Measurements from ENCODE around the gene NTM. TPM values are rescaled to one million over a fixed set of nuclear protein-coding genes. Genes with fewer than 3 reads are reported as not detected.

The NTM gene
- total RNA-seq, 1 experiment from 2014 or later: 16.4 TPM

DNA sequence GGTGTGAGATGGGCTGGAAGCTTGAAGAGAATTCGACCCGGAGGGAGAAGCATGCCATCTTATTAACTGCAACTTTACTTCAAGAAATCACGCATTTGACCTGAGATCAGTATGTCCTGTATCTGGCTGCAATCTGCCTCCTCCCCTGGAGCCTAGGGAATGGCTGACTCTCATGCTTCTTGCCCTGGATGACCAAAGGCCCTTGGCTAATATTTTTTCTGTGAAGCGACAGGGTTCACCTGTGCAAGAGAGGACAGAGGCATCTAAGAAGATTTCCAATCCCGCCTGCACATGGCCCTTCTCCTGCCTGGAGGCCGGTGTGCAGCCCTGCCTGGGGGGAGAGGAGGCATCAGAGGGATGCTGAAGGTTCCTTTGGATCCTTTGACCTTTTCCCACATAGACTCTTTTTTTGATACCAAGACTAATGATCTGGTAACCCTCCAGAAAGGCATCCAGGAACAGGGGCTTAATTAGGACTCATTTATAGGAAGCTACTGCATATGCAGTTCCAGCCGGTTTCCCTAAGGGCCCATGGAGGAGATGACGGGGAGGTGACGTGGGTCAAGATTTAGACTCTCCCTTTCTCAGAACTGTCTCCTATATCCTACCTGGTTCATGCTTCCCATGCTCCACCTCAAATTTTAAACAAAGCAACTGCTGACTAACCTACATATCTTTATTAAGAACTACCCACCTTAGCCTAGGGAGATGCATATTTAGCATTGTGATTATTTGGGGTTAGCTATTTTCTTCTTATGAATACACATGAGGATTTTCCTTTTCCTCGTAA is 50.8 kb downstream of the NTM start:
- DNase-seq (ENCODE audit: low spot score) (no peak), ATAC-seq (no peak)
- Mint-ChIP-seq H3K4me1 (peaks cover 8% of the 10 kb centered on the region; the same call in 1 of the 2 replicates), H3K27me3 (ENCODE audit: low read depth) (no peaks in the 10 kb centered on the region), H3K9me3 (no peaks in the 10 kb centered on the region), H3K4me3 (no peak overlapping the region), H3K27ac (no peak overlapping the region), H3K36me3 (no peaks in the 10 kb centered on the region)
- ChIA-PET CTCF (no interaction called here), POLR2A (no interaction called here)
- TF ChIP-seq, protein P1, sequence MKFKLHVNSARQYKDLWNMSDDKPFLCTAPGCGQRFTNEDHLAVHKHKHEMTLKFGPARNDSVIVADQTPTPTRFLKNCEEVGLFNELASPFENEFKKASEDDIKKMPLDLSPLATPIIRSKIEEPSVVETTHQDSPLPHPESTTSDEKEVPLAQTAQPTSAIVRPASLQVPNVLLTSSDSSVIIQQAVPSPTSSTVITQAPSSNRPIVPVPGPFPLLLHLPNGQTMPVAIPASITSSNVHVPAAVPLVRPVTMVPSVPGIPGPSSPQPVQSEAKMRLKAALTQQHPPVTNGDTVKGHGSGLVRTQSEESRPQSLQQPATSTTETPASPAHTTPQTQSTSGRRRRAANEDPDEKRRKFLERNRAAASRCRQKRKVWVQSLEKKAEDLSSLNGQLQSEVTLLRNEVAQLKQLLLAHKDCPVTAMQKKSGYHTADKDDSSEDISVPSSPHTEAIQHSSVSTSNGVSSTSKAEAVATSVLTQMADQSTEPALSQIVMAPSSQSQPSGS (CRISPR knock-in tag; IDR thresholded peaks at IDR 0.05; ENCODE audit: borderline replicate concordance, low read depth): no peak
- no peak for TF ChIP-seq ESRRA (CRISPR knock-in tag; IDR thresholded peaks at IDR 0.05; ENCODE audit: borderline replicate concordance)
- TF ChIP-seq ZNF219 (CRISPR knock-in tag; IDR thresholded peaks at IDR 0.05; ENCODE audit: borderline replicate concordance): no peak
- TF ChIP-seq, protein P2, sequence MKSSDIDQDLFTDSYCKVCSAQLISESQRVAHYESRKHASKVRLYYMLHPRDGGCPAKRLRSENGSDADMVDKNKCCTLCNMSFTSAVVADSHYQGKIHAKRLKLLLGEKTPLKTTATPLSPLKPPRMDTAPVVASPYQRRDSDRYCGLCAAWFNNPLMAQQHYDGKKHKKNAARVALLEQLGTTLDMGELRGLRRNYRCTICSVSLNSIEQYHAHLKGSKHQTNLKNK (CRISPR knock-in tag; IDR thresholded peaks at IDR 0.05): no peak

DNA sequence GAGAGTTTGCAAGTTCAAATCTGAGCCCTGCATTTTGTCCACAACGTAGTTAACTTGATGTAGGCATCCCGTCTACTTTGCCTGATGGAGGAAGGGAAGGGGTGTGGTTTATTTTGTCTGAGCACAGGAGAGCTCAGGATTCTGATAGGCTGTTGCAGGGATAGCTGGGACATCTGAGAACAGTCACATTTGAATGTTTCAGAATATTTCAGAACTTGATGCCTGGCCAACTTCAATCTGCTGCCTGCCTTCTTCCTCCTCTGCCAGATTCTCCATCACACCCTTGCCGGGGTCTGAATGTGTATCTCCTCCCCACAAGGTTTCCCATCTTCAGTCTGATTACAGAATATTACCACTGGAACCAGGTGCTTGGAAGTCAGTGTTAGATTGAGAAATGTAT is 51.6 kb downstream of the NTM start:
- CTCF ChIA-PET: no interaction called here
- Mint-ChIP-seq H3K4me1 (peaks cover 8% of the 10 kb centered on the region; the same call in 1 of the 2 replicates), H3K27me3 (ENCODE audit: low read depth) (no peaks in the 10 kb centered on the region), H3K27ac (no peak overlapping the region), H3K9me3 (no peaks in the 10 kb centered on the region), H3K36me3 (no peaks in the 10 kb centered on the region), H3K4me3 (no peak overlapping the region)
- DNase-seq (ENCODE audit: low spot score) (no peak), ATAC-seq (peak; percentile 24; the same call in 1 of the 2 replicates)
- TF ChIP-seq ZNF263 (CRISPR knock-in tag; IDR thresholded peaks at IDR 0.05; ENCODE audit: low read depth) (no peak), TEAD4 (CRISPR knock-in tag; IDR thresholded peaks at IDR 0.05) (no peak), CREB1 (CRISPR knock-in tag; IDR thresholded peaks at IDR 0.05) (no peak), ZNF671 (CRISPR knock-in tag; IDR thresholded peaks at IDR 0.05) (no peak), MXD4 (CRISPR knock-in tag; IDR thresholded peaks at IDR 0.05; ENCODE audit: borderline replicate concordance) (no peak), TP53 (CRISPR knock-in tag; IDR thresholded peaks at IDR 0.05) (no peak), NFE2L1 (CRISPR knock-in tag; IDR thresholded peaks at IDR 0.05) (no peak), ZBTB21 (CRISPR knock-in tag; IDR thresholded peaks at IDR 0.05; ENCODE audit: borderline replicate concordance) (no peak)
- TF ChIP-seq, protein P3, sequence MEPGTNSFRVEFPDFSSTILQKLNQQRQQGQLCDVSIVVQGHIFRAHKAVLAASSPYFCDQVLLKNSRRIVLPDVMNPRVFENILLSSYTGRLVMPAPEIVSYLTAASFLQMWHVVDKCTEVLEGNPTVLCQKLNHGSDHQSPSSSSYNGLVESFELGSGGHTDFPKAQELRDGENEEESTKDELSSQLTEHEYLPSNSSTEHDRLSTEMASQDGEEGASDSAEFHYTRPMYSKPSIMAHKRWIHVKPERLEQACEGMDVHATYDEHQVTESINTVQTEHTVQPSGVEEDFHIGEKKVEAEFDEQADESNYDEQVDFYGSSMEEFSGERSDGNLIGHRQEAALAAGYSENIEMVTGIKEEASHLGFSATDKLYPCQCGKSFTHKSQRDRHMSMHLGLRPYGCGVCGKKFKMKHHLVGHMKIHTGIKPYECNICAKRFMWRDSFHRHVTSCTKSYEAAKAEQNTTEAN (CRISPR knock-in tag; IDR thresholded peaks at IDR 0.05): no peak
- TF ChIP-seq, protein P4, sequence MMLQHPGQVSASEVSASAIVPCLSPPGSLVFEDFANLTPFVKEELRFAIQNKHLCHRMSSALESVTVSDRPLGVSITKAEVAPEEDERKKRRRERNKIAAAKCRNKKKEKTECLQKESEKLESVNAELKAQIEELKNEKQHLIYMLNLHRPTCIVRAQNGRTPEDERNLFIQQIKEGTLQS (CRISPR knock-in tag; conservative IDR thresholded peaks at IDR 0.05): no peak
- POLR2A ChIA-PET: no interaction called here

DNA sequence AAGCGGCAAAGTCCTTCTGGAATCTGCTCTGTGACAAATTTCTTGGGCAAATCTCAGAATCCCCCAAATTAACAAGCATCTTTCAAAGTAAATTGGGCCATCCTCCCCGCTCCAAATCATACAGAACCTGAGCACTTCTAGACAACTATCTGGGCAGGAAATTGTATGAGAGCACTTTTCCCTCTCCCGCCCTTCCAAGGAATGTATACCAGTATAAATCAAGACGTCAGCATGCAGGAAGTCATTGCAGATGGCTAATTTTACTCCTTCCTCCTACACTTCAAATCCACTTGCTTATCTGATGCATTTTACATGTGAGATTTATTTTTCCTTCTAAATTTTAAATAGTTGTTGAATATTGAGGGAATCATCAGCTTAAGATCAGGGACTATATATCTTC is 52.1 kb downstream of the NTM start:
- CTCF ChIA-PET: interaction anchor here (1.2 kb wide), 1 partner anchor 358 kb away, joined by 3 read pairs; no protein-coding TSS in a partner anchor
- Mint-ChIP-seq H3K27me3 (ENCODE audit: low read depth) (no peaks in the 10 kb centered on the region), H3K9me3 (no peaks in the 10 kb centered on the region), H3K36me3 (no peaks in the 10 kb centered on the region), H3K27ac (no peak overlapping the region), H3K4me3 (no peak overlapping the region), H3K4me1 (peaks cover 8% of the 10 kb centered on the region; the same call in 1 of the 2 replicates)
- POLR2A ChIA-PET: no interaction called here
- DNase-seq (ENCODE audit: low spot score) (no peak), ATAC-seq (no peak)
- TF ChIP-seq NFE2L1 (CRISPR knock-in tag; IDR thresholded peaks at IDR 0.05): no peak
- TF ChIP-seq GRHL2 (CRISPR knock-in tag; IDR thresholded peaks at IDR 0.05; ENCODE audit: insufficient replicate concordance, severe bottlenecking): no peak
- no peak for TF ChIP-seq NR3C1 (CRISPR knock-in tag; conservative IDR thresholded peaks at IDR 0.05; ENCODE audit: low read depth)
- TF ChIP-seq, protein P5, sequence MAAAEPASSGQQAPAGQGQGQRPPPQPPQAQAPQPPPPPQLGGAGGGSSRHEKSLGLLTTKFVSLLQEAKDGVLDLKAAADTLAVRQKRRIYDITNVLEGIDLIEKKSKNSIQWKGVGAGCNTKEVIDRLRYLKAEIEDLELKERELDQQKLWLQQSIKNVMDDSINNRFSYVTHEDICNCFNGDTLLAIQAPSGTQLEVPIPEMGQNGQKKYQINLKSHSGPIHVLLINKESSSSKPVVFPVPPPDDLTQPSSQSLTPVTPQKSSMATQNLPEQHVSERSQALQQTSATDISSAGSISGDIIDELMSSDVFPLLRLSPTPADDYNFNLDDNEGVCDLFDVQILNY (CRISPR knock-in tag; IDR thresholded peaks at IDR 0.05): no peak
- TF ChIP-seq, protein P6, sequence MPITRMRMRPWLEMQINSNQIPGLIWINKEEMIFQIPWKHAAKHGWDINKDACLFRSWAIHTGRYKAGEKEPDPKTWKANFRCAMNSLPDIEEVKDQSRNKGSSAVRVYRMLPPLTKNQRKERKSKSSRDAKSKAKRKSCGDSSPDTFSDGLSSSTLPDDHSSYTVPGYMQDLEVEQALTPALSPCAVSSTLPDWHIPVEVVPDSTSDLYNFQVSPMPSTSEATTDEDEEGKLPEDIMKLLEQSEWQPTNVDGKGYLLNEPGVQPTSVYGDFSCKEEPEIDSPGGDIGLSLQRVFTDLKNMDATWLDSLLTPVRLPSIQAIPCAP (CRISPR knock-in tag; IDR thresholded peaks at IDR 0.05): no peak
- no peak for TF ChIP-seq NFATC4 (CRISPR knock-in tag; IDR thresholded peaks at IDR 0.05)
- no peak for TF ChIP-seq SMAD3 (CRISPR knock-in tag; IDR thresholded peaks at IDR 0.05; ENCODE audit: borderline replicate concordance)
- TF ChIP-seq PRRX2 (CRISPR knock-in tag; IDR thresholded peaks at IDR 0.05): no peak
- TF ChIP-seq ZBTB21 (CRISPR knock-in tag; IDR thresholded peaks at IDR 0.05; ENCODE audit: borderline replicate concordance): no peak
- no peak for TF ChIP-seq RELA (CRISPR knock-in tag; IDR thresholded peaks at IDR 0.05; ENCODE audit: borderline replicate concordance)
- TF ChIP-seq, protein P7, sequence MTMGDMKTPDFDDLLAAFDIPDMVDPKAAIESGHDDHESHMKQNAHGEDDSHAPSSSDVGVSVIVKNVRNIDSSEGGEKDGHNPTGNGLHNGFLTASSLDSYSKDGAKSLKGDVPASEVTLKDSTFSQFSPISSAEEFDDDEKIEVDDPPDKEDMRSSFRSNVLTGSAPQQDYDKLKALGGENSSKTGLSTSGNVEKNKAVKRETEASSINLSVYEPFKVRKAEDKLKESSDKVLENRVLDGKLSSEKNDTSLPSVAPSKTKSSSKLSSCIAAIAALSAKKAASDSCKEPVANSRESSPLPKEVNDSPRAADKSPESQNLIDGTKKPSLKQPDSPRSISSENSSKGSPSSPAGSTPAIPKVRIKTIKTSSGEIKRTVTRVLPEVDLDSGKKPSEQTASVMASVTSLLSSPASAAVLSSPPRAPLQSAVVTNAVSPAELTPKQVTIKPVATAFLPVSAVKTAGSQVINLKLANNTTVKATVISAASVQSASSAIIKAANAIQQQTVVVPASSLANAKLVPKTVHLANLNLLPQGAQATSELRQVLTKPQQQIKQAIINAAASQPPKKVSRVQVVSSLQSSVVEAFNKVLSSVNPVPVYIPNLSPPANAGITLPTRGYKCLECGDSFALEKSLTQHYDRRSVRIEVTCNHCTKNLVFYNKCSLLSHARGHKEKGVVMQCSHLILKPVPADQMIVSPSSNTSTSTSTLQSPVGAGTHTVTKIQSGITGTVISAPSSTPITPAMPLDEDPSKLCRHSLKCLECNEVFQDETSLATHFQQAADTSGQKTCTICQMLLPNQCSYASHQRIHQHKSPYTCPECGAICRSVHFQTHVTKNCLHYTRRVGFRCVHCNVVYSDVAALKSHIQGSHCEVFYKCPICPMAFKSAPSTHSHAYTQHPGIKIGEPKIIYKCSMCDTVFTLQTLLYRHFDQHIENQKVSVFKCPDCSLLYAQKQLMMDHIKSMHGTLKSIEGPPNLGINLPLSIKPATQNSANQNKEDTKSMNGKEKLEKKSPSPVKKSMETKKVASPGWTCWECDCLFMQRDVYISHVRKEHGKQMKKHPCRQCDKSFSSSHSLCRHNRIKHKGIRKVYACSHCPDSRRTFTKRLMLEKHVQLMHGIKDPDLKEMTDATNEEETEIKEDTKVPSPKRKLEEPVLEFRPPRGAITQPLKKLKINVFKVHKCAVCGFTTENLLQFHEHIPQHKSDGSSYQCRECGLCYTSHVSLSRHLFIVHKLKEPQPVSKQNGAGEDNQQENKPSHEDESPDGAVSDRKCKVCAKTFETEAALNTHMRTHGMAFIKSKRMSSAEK (CRISPR knock-in tag; IDR thresholded peaks at IDR 0.05; ENCODE audit: borderline replicate concordance): no peak
